Measurements from ENCODE around the gene ANGPTL2. TPM values are rescaled to one million over a fixed set of nuclear protein-coding genes. Genes with fewer than 3 reads are reported as not detected.

Gene ANGPTL2
- total RNA-seq, 1 donor from 2014 or later = 4.9 TPM

- Histone ChIP-seq H3K27me3 (ENCODE audit: control insufficient read depth, insufficient read depth, low read length) (no peaks in the 10 kb centered on the region), H3K36me3 (ENCODE audit: control insufficient read depth, insufficient read depth, low read length) (no peaks in the 10 kb centered on the region), H3K4me3 (ENCODE audit: low read depth, low read length) (no peak overlapping the region)
- no peak for DNase-seq (ENCODE audit: low read depth)
- TF ChIP-seq, protein P1, sequence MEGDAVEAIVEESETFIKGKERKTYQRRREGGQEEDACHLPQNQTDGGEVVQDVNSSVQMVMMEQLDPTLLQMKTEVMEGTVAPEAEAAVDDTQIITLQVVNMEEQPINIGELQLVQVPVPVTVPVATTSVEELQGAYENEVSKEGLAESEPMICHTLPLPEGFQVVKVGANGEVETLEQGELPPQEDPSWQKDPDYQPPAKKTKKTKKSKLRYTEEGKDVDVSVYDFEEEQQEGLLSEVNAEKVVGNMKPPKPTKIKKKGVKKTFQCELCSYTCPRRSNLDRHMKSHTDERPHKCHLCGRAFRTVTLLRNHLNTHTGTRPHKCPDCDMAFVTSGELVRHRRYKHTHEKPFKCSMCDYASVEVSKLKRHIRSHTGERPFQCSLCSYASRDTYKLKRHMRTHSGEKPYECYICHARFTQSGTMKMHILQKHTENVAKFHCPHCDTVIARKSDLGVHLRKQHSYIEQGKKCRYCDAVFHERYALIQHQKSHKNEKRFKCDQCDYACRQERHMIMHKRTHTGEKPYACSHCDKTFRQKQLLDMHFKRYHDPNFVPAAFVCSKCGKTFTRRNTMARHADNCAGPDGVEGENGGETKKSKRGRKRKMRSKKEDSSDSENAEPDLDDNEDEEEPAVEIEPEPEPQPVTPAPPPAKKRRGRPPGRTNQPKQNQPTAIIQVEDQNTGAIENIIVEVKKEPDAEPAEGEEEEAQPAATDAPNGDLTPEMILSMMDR (IDR thresholded peaks at IDR 0.05; ENCODE audit: insufficient read depth, low read length, poor library complexity, severe bottlenecking) = no peak
Measured at GRCh38 chr9:127143920-127144465, 21.6 kb upstream of the ANGPTL2 start.

GRCh38 chr9:127142931-127143464 is 20.6 kb upstream of the ANGPTL2 start:
- H3K36me3 ChIP-seq (ENCODE audit: control insufficient read depth, insufficient read depth, low read length) = no peaks in the 10 kb centered on the region
- H3K27me3 ChIP-seq (ENCODE audit: control insufficient read depth, insufficient read depth, low read length) = no peaks in the 10 kb centered on the region
- TF ChIP-seq, protein P1 (IDR thresholded peaks at IDR 0.05; ENCODE audit: insufficient read depth, low read length, poor library complexity, severe bottlenecking) = no peak
- H3K4me3 ChIP-seq (ENCODE audit: low read depth, low read length) = no peak overlapping the region
- no peak for DNase-seq (ENCODE audit: low read depth)

GRCh38 chr9:127142291-127142690 is 19.9 kb upstream of the ANGPTL2 start:
- Histone ChIP-seq H3K36me3 (ENCODE audit: control insufficient read depth, insufficient read depth, low read length) (no peaks in the 10 kb centered on the region), H3K27me3 (ENCODE audit: control insufficient read depth, insufficient read depth, low read length) (no peaks in the 10 kb centered on the region), H3K4me3 (ENCODE audit: low read depth, low read length) (no peak overlapping the region)
- no peak for DNase-seq (ENCODE audit: low read depth)
- TF ChIP-seq, protein P1 (IDR thresholded peaks at IDR 0.05; ENCODE audit: insufficient read depth, low read length, poor library complexity, severe bottlenecking) = no peak

DNA sequence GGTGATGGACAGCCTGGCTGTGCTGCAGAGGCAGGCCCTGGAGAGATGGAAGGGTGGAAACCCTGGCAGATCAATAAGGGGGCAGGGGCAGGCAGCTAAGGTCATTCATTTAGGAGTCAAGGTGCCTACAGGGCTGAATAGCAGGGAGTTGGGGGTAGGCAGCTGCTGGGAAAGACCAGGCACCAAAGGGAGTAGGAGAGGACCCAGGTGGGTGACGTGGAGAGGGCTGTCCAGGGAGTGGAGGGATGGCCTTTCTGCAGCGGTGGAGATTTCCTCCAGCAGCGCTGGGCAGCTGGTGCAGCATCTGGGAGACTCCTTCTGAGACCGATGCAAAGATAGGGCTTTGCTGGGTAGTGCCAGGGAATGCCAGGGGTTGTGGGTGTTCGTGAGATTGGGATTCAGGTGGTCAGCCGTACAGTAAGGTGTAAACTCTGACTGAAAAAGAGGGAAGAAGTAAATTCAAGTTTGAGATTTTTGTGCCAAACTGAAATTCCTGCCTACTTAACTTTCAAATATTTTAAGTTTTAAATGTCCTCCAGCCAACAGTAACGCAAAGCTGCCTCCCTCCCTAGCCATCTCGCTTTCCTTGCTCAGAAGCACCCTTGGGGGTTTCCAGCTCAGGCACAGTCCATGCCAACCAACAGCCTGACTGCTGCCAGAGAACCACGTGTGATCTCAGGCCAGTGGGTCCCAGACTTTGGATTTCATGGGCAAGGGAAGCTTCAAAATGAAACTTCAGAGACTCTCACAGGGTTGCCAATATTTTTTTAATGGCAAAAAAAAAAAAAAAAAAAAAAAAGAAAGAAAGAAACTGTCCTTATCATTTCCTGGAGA is 18.6 kb upstream of the ANGPTL2 start:
- no peaks in the 10 kb centered on the region for H3K36me3 ChIP-seq (ENCODE audit: control insufficient read depth, insufficient read depth, low read length)
- no peak overlapping the region for H3K4me3 ChIP-seq (ENCODE audit: low read depth, low read length)
- no peaks in the 10 kb centered on the region for H3K27me3 ChIP-seq (ENCODE audit: control insufficient read depth, insufficient read depth, low read length)
- TF ChIP-seq, protein P1 (IDR thresholded peaks at IDR 0.05; ENCODE audit: insufficient read depth, low read length, poor library complexity, severe bottlenecking) = no peak
- no peak for DNase-seq (ENCODE audit: low read depth)

GRCh38 chr9:127140181-127140580 is 17.7 kb upstream of the ANGPTL2 start:
- no peaks in the 10 kb centered on the region for H3K27me3 ChIP-seq (ENCODE audit: control insufficient read depth, insufficient read depth, low read length)
- TF ChIP-seq, protein P1 (IDR thresholded peaks at IDR 0.05; ENCODE audit: insufficient read depth, low read length, poor library complexity, severe bottlenecking) = no peak
- no peaks in the 10 kb centered on the region for H3K36me3 ChIP-seq (ENCODE audit: control insufficient read depth, insufficient read depth, low read length)
- H3K4me3 ChIP-seq (ENCODE audit: low read depth, low read length) = no peak overlapping the region
- no peak for DNase-seq (ENCODE audit: low read depth)
